ENCODE measurements around the gene DSTYK.
"Not testable (repeated sequence)": the region's sequence is repeated elsewhere in the genome, so short reads cannot be mapped to it uniquely, and the experiment has no call there.

Gene DSTYK

DNA sequence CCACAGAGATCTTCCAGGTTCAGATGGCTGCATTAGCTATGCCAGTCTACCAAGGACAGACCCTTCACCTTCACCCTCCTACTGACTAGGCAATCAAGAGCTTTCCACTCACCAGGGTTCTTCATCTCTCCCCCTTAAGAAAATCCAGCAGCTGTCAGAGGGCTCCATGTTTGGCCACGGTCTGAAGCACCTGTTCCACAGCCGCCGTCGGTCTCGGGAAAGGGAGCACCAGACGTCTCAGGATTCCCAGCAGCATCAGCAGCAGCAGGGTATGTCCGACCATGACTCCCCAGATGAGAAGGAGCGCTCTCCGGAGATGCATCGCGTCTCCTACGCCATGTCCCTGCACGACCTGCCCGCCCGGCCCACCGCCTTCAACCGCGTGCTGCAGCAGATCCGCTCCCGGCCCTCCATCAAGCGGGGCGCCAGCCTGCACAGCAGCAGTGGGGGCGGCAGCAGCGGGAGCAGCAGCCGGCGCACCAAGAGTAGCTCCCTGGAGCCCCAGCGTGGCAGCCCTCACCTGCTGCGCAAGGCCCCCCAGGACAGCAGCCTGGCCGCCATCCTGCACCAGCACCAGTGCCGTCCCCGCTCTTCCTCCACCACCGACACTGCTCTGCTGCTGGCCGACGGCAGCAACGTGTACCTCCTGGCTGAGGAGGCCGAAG, 30.0 kb upstream of the DSTYK start:
- no peak for DNase-seq

DNA sequence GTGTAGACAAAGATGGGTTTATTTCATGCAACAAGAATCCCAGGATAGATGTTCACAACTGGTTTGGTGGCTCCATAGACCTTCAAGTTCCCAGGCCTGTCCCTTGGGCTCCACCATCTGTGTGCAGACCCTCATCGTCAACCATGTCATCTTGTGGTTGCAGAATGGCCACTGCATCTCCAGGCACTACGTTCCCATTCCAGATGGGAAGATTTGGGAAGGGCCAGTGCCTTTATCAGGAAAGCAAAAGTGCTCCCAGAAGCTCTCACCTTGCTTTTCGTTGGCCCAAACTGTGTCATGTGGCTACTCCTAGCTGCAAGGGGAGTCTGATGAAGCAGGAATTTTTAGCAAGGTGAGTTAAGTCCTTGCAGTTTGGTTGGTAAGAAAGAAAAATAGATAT, 29.1 kb upstream of the DSTYK start:
- no peak for DNase-seq

DNA sequence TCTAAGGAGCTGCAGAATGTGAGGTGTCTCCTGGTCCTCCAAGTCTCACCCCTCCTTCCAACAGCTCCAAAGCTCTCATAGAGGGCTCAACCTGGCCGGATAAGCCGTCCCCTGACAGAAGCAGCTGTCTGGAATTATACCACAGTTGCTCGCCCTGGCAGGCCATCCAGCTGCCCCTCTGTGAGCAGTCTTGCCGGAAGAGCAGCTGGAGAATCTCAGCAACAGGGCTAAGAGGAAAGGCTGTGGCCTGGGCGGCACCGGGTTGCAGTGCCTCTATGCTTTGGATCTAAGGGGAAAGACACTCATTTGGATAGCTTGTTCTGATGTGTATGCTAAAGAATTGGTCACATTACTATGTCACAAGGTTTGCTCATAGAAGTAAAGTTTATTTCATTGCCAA, 28.6 kb upstream of the DSTYK start:
- no peak for DNase-seq

DNA sequence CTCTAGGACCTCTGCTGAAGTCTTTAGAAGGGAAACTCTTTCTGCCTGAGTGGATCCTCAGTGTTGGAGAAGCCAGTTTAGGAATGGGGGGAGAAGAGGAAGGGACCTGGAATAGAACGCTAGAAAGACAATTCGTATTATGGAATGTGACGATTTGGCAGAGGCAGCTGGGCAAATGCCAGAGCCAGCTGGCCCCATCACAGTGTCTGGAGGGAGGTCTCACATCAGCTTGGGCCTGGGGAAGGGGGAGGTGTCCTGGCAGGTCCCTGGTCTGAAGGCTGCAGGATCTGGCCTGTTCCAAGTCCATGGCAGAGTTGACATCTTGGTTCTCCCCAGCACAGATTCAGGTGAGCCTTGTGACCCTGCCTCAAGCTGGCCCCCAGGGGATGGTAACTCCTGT, 27.6 kb upstream of the DSTYK start:
- DNase-seq, result no peak

GRCh38 chr1:205237526-205238484, 26.3 kb upstream of the DSTYK start:
- DNase-seq, result peak; percentile 78

GRCh38 chr1:205236951-205237475, 25.5 kb upstream of the DSTYK start:
- DNase-seq, result no peak

GRCh38 chr1:205236526-205236925, 25.0 kb upstream of the DSTYK start:
- no peak for DNase-seq

DNA sequence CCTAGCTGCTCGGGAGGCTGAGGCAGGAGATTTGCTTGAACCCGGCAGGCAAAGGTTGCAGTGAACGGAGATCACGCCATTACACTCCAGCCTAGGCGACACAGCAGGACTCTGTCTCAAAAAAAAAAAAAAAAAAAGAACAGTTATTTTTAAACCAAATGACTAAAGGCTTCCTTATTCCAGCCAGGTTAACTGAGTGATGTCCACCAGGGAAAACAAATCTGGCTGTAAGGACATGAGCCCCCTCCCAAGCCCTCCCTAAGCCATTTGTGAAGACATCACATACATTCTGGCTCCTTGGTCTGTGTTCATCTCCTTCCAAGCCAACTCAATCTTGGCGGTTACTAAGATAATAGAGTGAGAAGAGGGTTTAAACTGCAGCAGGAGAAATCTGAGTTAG, 24.4 kb upstream of the DSTYK start:
- no peak for DNase-seq

DNA sequence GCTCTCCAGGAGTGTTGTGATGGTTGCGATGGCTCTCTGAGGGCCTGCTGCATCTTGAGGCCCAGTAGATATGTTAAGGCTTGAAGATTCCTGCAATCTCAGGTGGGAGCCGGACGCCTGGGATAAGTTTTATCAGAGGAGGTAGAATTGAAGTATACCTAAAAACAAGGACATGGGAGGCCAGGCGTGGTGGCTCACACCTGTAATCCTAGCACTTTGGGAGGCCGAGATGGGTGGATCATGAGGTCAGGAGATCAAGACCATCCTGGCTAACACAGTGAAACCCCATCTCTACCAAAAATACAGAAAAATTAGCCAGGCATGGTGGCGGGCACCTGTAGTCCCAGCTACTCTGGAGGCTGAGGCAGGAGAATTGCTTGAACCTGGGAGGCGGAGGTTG, 22.5 kb upstream of the DSTYK start:
- DNase-seq, result not testable (repeated sequence)

- peak; percentile 47 for DNase-seq
These were observed 21.5 kb upstream of the DSTYK start for GRCh38 chr1:205232945-205233397.

- no peak for DNase-seq
These were observed 20.8 kb upstream of the DSTYK start for GRCh38 chr1:205232127-205232820.

DNA sequence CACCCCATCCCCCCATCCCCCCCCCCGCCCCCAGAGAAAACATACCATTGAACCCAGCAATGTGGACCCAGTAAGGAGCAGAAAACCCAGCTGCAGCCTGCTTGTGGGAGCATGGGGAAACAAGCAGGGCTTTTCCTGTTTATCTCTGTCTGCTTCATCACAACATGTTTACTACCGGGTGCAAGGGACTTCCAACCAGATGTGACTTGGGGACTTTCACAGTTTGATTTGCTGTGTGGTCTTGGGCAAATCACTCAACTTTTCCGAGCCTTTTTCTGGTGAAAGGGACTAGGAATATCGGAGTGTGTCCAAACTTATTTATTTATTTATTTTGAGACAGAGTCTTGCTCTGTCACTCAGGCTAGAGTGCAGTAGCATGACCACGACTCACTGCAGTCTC, 19.5 kb upstream of the DSTYK start:
- no peak for DNase-seq

DNA sequence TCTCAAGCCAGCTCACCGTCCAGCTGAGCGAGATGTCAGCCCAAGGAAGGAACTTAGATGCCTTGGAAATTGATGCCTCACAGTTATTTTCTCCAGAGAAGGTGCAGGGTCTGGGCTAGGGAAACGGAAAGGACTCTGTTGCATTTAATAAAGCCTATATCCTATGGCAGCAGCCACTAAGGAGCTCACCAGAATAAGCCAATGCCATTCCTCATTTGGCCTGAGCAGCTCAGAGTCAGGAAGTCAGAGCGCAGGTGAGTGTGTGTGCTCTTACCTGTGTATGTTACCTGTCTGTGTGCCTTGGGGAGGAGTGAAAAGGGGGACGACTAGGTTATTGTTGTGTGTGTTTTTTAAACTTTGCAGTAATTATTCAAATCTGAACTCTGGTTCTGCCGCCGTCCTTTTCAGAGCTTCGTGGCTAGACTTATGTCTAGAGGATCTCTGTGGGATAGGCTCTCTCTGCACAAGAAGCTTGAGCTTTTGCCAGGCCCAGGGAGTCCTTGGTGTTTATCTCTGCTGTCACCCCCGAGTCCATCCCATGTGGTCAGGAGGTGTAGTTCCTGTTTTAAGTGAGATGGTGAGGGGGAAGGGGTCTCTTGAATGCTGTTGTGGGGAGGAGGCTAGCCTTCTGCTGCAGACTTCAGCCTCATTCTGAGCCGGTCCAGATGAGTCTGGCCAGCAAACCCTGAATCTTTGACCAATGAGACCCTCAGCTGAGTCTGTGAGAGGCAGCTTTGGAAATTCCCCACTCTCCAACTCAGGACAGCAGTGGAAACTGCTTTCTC, 18.6 kb upstream of the DSTYK start:
- no peak for DNase-seq

- DNase-seq, result no peak
These were observed 17.9 kb upstream of the DSTYK start for GRCh38 chr1:205229399-205229871.

GRCh38 chr1:205228093-205228521, 16.6 kb upstream of the DSTYK start:
- DNase-seq, result no peak

GRCh38 chr1:205227584-205228013, 16.1 kb upstream of the DSTYK start, which contains the start of gene TMCC2:
TMCC2 (plus strand) TSS chr1:205227946; CDS start chr1:205228565, 619 bp downstream.
- peak; percentile 80 for DNase-seq

DNA sequence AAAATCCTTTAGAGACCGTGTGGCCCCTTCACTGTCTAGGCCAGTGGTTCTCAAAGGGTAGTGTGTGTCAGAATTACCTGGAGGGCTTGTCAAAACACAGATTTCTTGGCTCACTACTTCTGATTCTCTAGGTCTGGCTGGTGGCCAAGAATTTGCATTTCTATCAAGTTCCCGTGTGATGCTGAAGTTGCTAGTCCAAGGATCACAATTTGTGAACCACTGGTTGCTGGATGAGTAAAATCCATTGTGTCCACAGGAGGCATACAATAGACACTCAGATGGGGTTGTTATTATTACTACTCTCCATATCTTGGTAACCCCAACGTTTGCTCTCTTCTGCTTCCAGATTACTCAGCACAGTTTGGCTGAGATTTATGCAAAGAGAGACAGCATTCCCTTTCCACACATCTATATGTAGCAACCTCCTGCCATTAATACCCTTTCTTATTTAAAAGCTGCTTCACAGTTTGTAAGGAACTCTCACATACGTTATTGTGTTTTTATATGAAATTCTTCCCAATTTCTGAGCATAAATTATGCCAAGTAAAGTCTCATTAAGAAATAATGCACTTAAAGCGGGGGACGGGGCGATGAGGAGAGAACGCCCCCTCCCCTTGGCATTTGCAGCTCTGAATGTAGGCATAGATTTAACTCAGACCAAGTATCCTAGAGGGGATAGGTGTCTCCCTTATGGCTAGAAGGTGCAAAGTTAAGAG, 15.5 kb upstream of the DSTYK start:
- peak; percentile 18 for DNase-seq

GRCh38 chr1:205225901-205226765, 14.6 kb upstream of the DSTYK start:
- DNase-seq, result no peak

- no peak for DNase-seq
These were observed 13.2 kb upstream of the DSTYK start for GRCh38 chr1:205224736-205225135.

GRCh38 chr1:205220421-205220820, 8.9 kb upstream of the DSTYK start:
- DNase-seq, result no peak

All from inflammatory macrophage treated with lipopolysaccharide for 4 hours (primary cell).